GM21360 (cell line): ENCODE results near the gene NCF1.
"Not testable (repeated sequence)": the region's sequence is repeated elsewhere in the genome, so short reads cannot be mapped to it uniquely, and the experiment has no call there.

Experiments
- ATAC-seq: cut with Tn5 transposase; IDR thresholded peaks from one replicate; pipeline ENCODE4 v1.9.1; 2021; ENCODE audit warnings: mild to moderate bottlenecking, moderate library complexity; ENCODE audit not compliant: unreplicated experiment

The NCF1 gene

GRCh38 chr7:74773760-74774750 lies at the start of gene NCF1:
Gene NCF1, plus strand, starts transcription at chr7:74774011. Its CDS starts 21 bp downstream, at chr7:74774032.
- ATAC-seq = peak; percentile 75

GRCh38 chr7:74725840-74726239 lies 48.0 kb upstream of the NCF1 start:
- ATAC-seq = no peak

- ATAC-seq = no peak
Observed at GRCh38 chr7:74726309-74727101, 47.3 kb upstream of the NCF1 start.

- not testable (repeated sequence) for ATAC-seq
Observed at GRCh38 chr7:74728686-74729085, 45.1 kb upstream of the NCF1 start.

GRCh38 chr7:74730186-74730585 lies 43.6 kb upstream of the NCF1 start:
- ATAC-seq = not testable (repeated sequence)

- ATAC-seq = not testable (repeated sequence)
Observed at GRCh38 chr7:74739974-74740703, 33.7 kb upstream of the NCF1 start.

GRCh38 chr7:74743936-74744557 lies 29.8 kb upstream of the NCF1 start:
- not testable (repeated sequence) for ATAC-seq

- ATAC-seq = not testable (repeated sequence)
Observed at GRCh38 chr7:74753921-74754482, 19.8 kb upstream of the NCF1 start.

- not testable (repeated sequence) for ATAC-seq
Observed at GRCh38 chr7:74756673-74757072, 17.1 kb upstream of the NCF1 start.

- not testable (repeated sequence) for ATAC-seq
Observed at GRCh38 chr7:74758268-74758667, 15.5 kb upstream of the NCF1 start.

GRCh38 chr7:74758982-74759381 lies 14.8 kb upstream of the NCF1 start:
- ATAC-seq = not testable (repeated sequence)

- not testable (repeated sequence) for ATAC-seq
Observed at GRCh38 chr7:74765205-74765918, 8.4 kb upstream of the NCF1 start.

GRCh38 chr7:74766509-74766908 lies 7.3 kb upstream of the NCF1 start:
- peak; percentile 29 for ATAC-seq

GRCh38 chr7:74766991-74767390 lies 6.8 kb upstream of the NCF1 start:
- not testable (repeated sequence) for ATAC-seq

- not testable (repeated sequence) for ATAC-seq
Observed at GRCh38 chr7:74770062-74770461, 3.7 kb upstream of the NCF1 start.

- ATAC-seq = not testable (repeated sequence)
Observed at GRCh38 chr7:74772093-74772492, 1.7 kb upstream of the NCF1 start.

- not testable (repeated sequence) for ATAC-seq
Observed at GRCh38 chr7:74775111-74775510, 1.3 kb downstream of the NCF1 start.

GRCh38 chr7:74779053-74779452 lies 5.2 kb downstream of the NCF1 start:
- not testable (repeated sequence) for ATAC-seq

- not testable (repeated sequence) for ATAC-seq
Observed at GRCh38 chr7:74781746-74782145, 7.9 kb downstream of the NCF1 start.
